Activated CD4-positive, alpha-beta T cell treated with anti-CD3 and anti-CD28 coated beads for 36 hours (primary cell): Measurements from ENCODE around the gene ANKRD40CL. TPM values are rescaled to one million over a fixed set of nuclear protein-coding genes. Genes with fewer than 3 reads are reported as not detected.

Experiments used
- ATAC-seq: fragments of 200-7000 bp; cut with Tn5 transposase; one replicate; pipeline ENCODE4 v1.10.0; 2021; ENCODE audit warnings: mild to moderate bottlenecking, moderate library complexity
- CTCF ChIA-PET: fragments of 350-600 bp; sonication (Branson Sonifier 250); formaldehyde crosslinking; loops from one replicate; lab custom pipeline; 2021; ENCODE audit warnings: antibody characterized with exemption; lab: Charles Lee
- POLR2A ChIA-PET: fragments of 350-600 bp; sonication (Branson Sonifier 250); formaldehyde crosslinking; loops from one replicate; lab custom pipeline; 2021; ENCODE audit warnings: antibody characterized with exemption, inconsistent platforms; lab: Charles Lee
- DNase-seq: peaks from one replicate; pipeline ENCODE4 v3.0.0-alpha.2; 2020
- H3K27ac Mint-ChIP-seq: one replicate; pipeline ENCODE4 v1.8.0; 2021; ENCODE audit warnings: mixed read lengths
- H3K27me3 Mint-ChIP-seq: one replicate; pipeline ENCODE4 v1.8.0; 2021; ENCODE audit warnings: mixed read lengths
- H3K36me3 Mint-ChIP-seq: one replicate; pipeline ENCODE4 v1.8.0; 2021; ENCODE audit warnings: low read depth, mixed read lengths
- H3K4me1 Mint-ChIP-seq: one replicate; pipeline ENCODE4 v1.8.0; 2021; ENCODE audit warnings: mixed read lengths
- H3K4me3 Mint-ChIP-seq: one replicate; pipeline ENCODE4 v1.8.0; 2021; ENCODE audit warnings: mild to moderate bottlenecking, moderate library complexity, mixed read lengths
- H3K9me3 Mint-ChIP-seq: one replicate; pipeline ENCODE4 v1.8.0; 2021; ENCODE audit warnings: low read depth, mixed read lengths
- intact Hi-C, 2 experiments: fragments of 100-400 bp; cut with DNase I in 1 of 2; cut with micrococcal nuclease in 1 of 2; formaldehyde crosslinking; loops; one replicate each; pipeline versions ENCODE4 v1.14.2 to v1.15.1; 2022 to 2024; cut with DNase I, micrococcal nuclease
- total RNA-seq, 2 experiments: library from RNA; stranded (reverse); gene quantifications; one replicate each; pipeline ENCODE4 v1.2.3, GENCODE V29; 2021

The ANKRD40CL gene
- total RNA-seq, 2 experiments from 2014 or later: not detected

DNA sequence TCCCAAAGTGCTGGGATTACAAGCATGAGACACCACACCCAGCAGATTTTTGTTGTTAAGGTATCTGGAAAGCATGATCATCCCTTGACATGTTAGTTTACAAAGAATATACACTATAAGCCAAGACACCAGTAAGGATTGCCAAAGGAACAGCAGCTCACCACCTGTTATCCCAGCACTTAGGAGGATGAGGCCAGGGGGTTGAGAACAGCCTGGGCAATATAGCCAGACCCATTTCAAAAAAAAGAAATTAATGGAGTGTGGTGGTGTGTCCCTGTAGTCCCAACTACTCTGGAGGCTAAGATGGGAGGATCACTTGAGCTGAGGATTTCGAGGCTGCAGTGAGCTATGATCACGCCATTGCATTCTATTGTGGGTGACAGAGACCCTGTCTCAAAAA is 5.1 kb downstream of the ANKRD40CL start:
- ATAC-seq (no peak), DNase-seq (no peak)
- Mint-ChIP-seq H3K27ac (no peak overlapping the region), H3K4me3 (no peak overlapping the region), H3K9me3 (no peaks in the 10 kb centered on the region), H3K36me3 (no peaks in the 10 kb centered on the region), H3K4me1 (peaks cover 12% of the 10 kb centered on the region), H3K27me3 (peaks cover 1% of the 10 kb centered on the region)
- POLR2A ChIA-PET: no interaction called here
- CTCF ChIA-PET: interaction anchor here (0.6 to 2.6 kb wide), 10 partner anchors 9 to 218 kb away, joined by 3 to 14 read pairs (median 4); no protein-coding TSS in a partner anchor
- intact Hi-C loops: no loop called here

GRCh38 chr17:50758989-50759544 is 8.3 kb downstream of the ANKRD40CL start:
- Mint-ChIP-seq H3K36me3 (peaks cover 7% of the 10 kb centered on the region), H3K4me1 (peaks cover 8% of the 10 kb centered on the region), H3K27ac (no peak overlapping the region), H3K9me3 (no peaks in the 10 kb centered on the region), H3K4me3 (no peak overlapping the region), H3K27me3 (peaks cover 1% of the 10 kb centered on the region)
- DNase-seq: no peak
- intact Hi-C loops: no loop called here
- CTCF ChIA-PET: interaction anchor here (0.7 kb wide), 1 partner anchor 64 kb away, joined by 3 read pairs; no protein-coding TSS in a partner anchor
- ATAC-seq: no peak
- POLR2A ChIA-PET: interaction anchor here (0.7 kb wide), 1 partner anchor 35 kb away, joined by 4 read pairs; no protein-coding TSS in a partner anchor

GRCh38 chr17:50758524-50758923 is 8.8 kb downstream of the ANKRD40CL start:
- Mint-ChIP-seq H3K9me3 (no peaks in the 10 kb centered on the region), H3K36me3 (peaks cover 11% of the 10 kb centered on the region), H3K27ac (no peak overlapping the region), H3K4me3 (no peak overlapping the region), H3K4me1 (peaks cover 8% of the 10 kb centered on the region), H3K27me3 (peaks cover 1% of the 10 kb centered on the region)
- DNase-seq: no peak
- ATAC-seq: no peak
- intact Hi-C loops: no loop called here
- POLR2A ChIA-PET: interaction anchor here (0.7 kb wide), 1 partner anchor 35 kb away, joined by 4 read pairs; no protein-coding TSS in a partner anchor
- CTCF ChIA-PET: interaction anchor here (0.7 to 0.9 kb wide), 2 partner anchors 24 to 65 kb away, joined by 3 to 5 read pairs; no protein-coding TSS in a partner anchor

- H3K4me1 Mint-ChIP-seq: no peaks in the 10 kb centered on the region
- no peak overlapping the region for H3K4me3 Mint-ChIP-seq
- ChIA-PET CTCF (interaction anchor here (0.6 kb wide), 1 partner anchor 14 kb away, joined by 3 read pairs; no protein-coding TSS in a partner anchor), POLR2A (interaction anchor here (0.9 kb wide), 1 partner anchor 9 kb away, joined by 4 read pairs; no protein-coding TSS in a partner anchor)
- no peak for DNase-seq
- no peaks in the 10 kb centered on the region for H3K9me3 Mint-ChIP-seq
- no peak overlapping the region for H3K27ac Mint-ChIP-seq
- H3K36me3 Mint-ChIP-seq: peaks cover 33% of the 10 kb centered on the region
- no peaks in the 10 kb centered on the region for H3K27me3 Mint-ChIP-seq
- intact Hi-C loops: no loop called here
- ATAC-seq: no peak
Observed at GRCh38 chr17:50754521-50754920, 12.8 kb downstream of the ANKRD40CL start.

DNA sequence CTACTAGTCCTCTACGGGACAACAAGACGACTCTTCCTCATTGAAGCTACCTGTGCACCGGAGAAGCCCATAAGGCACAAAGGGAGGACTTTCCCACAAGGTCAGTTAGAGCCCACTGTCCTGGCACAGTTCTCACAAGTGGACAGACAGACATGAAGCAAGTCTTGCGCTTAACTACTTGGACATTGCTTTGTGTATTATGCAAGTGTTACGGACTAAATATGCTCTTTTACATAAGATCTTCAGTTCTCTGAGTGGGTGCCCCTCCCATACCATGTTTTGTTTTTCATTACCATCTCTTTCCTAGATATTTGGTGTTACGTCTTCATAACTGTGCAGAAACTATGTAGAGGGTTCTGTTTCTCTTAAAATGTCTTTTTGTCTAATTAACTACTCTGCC is 18.1 kb downstream of the ANKRD40CL start:
- ChIA-PET POLR2A (no interaction called here), CTCF (no interaction called here)
- Mint-ChIP-seq H3K36me3 (peaks cover 62% of the 10 kb centered on the region), H3K9me3 (no peaks in the 10 kb centered on the region), H3K27me3 (no peaks in the 10 kb centered on the region), H3K4me3 (no peak overlapping the region), H3K4me1 (no peaks in the 10 kb centered on the region), H3K27ac (peak overlapping the region; percentile 24)
- intact Hi-C loops: no loop called here
- no peak for ATAC-seq
- DNase-seq: no peak

DNA sequence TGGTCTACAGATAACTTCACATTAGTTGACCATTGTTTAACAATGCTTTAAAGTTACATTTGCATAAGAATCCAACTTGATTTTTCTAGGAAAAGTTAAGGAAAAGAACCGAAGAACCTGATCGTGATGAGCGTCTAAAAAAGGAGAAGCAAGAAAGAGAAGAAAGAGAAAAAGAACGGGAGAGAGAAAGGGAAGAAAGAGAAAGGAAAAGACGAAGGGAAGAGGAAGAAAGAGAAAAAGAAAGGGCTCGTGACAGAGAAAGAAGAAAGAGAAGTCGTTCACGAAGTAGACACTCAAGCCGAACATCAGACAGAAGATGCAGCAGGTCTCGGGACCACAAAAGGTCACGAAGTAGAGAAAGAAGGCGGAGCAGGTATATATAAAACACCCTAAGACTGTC is 21.7 kb downstream of the ANKRD40CL start:
- H3K36me3 Mint-ChIP-seq: peaks cover 71% of the 10 kb centered on the region
- CTCF ChIA-PET: no interaction called here
- ATAC-seq: no peak
- DNase-seq: no peak
- no peak overlapping the region for H3K4me3 Mint-ChIP-seq
- intact Hi-C loops: no loop called here
- H3K4me1 Mint-ChIP-seq: no peaks in the 10 kb centered on the region
- no peaks in the 10 kb centered on the region for H3K27me3 Mint-ChIP-seq
- no peak overlapping the region for H3K27ac Mint-ChIP-seq
- POLR2A ChIA-PET: no interaction called here
- no peaks in the 10 kb centered on the region for H3K9me3 Mint-ChIP-seq

GRCh38 chr17:50739098-50739497 is 28.2 kb downstream of the ANKRD40CL start:
- intact Hi-C loops: no loop called here
- ChIA-PET CTCF (interaction anchor here (0.6 to 1.3 kb wide), 3 partner anchors 34 to 197 kb away, joined by 3 to 4 read pairs (median 3); no protein-coding TSS in a partner anchor), POLR2A (interaction anchor here (0.6 to 1.2 kb wide), 3 partner anchors 12 to 89 kb away, joined by 4 to 7 read pairs (median 4); no protein-coding TSS in a partner anchor)
- Mint-ChIP-seq H3K4me1 (peaks cover 49% of the 10 kb centered on the region), H3K27ac (peak overlapping the region; percentile 79), H3K36me3 (peaks cover 54% of the 10 kb centered on the region), H3K4me3 (no peak overlapping the region), H3K9me3 (no peaks in the 10 kb centered on the region), H3K27me3 (no peaks in the 10 kb centered on the region)
- ATAC-seq (peak; percentile 53), DNase-seq (no peak)

DNA sequence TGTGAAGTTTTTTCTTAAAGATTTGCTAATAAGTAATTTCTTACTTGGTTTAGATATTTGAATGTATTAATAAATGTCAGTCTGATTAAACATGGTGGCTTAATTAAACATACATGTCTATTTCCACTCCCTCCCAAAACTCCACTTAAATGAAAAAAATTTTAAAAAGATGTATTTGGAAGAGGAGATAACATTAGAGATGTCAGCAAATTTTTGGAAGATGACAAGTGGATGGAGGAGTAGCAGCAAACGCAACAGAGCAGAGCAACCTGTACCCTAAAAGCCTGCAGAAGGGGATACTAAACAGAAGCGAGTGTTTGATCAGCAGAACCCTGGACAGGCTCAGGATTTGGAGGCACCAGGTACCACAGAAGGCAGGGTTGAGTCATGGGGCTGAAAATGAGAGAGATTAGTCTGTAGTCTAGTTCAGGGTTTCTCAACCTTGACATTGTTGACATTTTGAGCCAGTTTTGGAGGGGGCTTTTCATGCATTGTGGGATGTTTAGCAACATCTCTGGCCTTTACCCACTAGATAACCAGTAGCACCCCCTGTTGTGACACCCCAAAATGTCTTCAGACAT is 30.1 kb downstream of the ANKRD40CL start:
- Mint-ChIP-seq H3K9me3 (no peaks in the 10 kb centered on the region), H3K4me1 (peaks cover 56% of the 10 kb centered on the region), H3K27ac (peak overlapping the region; percentile 9), H3K4me3 (no peak overlapping the region), H3K36me3 (peaks cover 42% of the 10 kb centered on the region), H3K27me3 (no peaks in the 10 kb centered on the region)
- DNase-seq: peak; percentile 44
- intact Hi-C loops: loop anchor here in 1 of 2 experiments (2.0 kb wide), 1 partner anchor 16 kb away; no protein-coding TSS in a partner anchor
- ATAC-seq: peak; percentile 88
- CTCF ChIA-PET: no interaction called here
- POLR2A ChIA-PET: no interaction called here

DNA sequence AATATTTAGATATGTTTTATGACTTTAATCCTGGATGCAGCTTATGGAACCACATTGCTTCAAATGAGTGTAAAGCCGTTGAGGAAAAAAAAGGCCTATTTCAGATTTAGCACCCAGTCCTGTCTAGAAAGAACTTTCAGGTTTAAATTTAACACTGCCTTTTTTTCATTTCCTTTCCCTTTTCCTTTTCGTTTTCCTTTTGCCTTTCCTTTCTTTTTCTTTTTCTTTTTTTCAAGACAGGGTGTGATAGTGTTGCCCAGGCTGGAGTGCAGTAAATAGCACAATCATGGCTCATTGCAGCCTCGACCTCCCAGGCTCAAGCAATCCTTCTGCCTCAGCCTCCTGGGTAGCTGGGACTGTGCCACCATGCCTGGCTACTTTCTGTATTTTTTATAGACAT is 32.0 kb downstream of the ANKRD40CL start:
- Mint-ChIP-seq H3K4me3 (no peak overlapping the region), H3K9me3 (no peaks in the 10 kb centered on the region), H3K27me3 (no peaks in the 10 kb centered on the region), H3K4me1 (peaks cover 69% of the 10 kb centered on the region), H3K27ac (peak overlapping the region; percentile 47), H3K36me3 (peaks cover 34% of the 10 kb centered on the region)
- CTCF ChIA-PET: interaction anchor here (0.7 kb wide), 1 partner anchor 28 kb away, joined by 3 read pairs; no protein-coding TSS in a partner anchor
- ATAC-seq (no peak), DNase-seq (no peak)
- intact Hi-C loops: no loop called here
- POLR2A ChIA-PET: interaction anchor here (0.7 kb wide), 1 partner anchor 176 kb away, joined by 3 read pairs; no protein-coding TSS in a partner anchor

- no peak overlapping the region for H3K4me3 Mint-ChIP-seq
- no peak for ATAC-seq
Observed at GRCh38 chr17:50731575-50732460, 35.5 kb downstream of the ANKRD40CL start.

More at GRCh38 chr17:50731575-50732460, 35.5 kb downstream of the ANKRD40CL start:
- DNase-seq: no peak
- Mint-ChIP-seq H3K4me1 (peaks cover 63% of the 10 kb centered on the region), H3K36me3 (peaks cover 22% of the 10 kb centered on the region), H3K27me3 (no peaks in the 10 kb centered on the region), H3K27ac (peak overlapping the region; percentile 52), H3K9me3 (no peaks in the 10 kb centered on the region)
- ChIA-PET CTCF (interaction anchor here (1.0 to 1.3 kb wide), 2 partner anchors 13 to 45 kb away, joined by 3 read pairs; no protein-coding TSS in a partner anchor), POLR2A (no interaction called here)
- intact Hi-C loops: no loop called here
